ENCODE measurements around the gene FAM219A.
"Not testable (repeated sequence)": the region's sequence is repeated elsewhere in the genome, so short reads cannot be mapped to it uniquely, and the experiment has no call there.

The FAM219A gene

GRCh38 chr9:34485822-34486221 is 27.5 kb upstream of the FAM219A start:
- DNase-seq (ENCODE audit: extremely low read depth in 1 of 2, low read depth in 1 of 2) = no peak

- no peak for DNase-seq (ENCODE audit: extremely low read depth in 1 of 2, low read depth in 1 of 2)
Observed at GRCh38 chr9:34484678-34485077, 26.3 kb upstream of the FAM219A start.

GRCh38 chr9:34482746-34483145 is 24.4 kb upstream of the FAM219A start:
- not testable (repeated sequence) for DNase-seq (ENCODE audit: extremely low read depth in 1 of 2, low read depth in 1 of 2)

GRCh38 chr9:34481620-34482019 is 23.2 kb upstream of the FAM219A start:
- DNase-seq (ENCODE audit: extremely low read depth in 1 of 2, low read depth in 1 of 2) = not testable (repeated sequence)

GRCh38 chr9:34479431-34479866 is 21.1 kb upstream of the FAM219A start:
- DNase-seq (ENCODE audit: extremely low read depth in 1 of 2, low read depth in 1 of 2) = no peak

GRCh38 chr9:34477541-34477940 is 19.2 kb upstream of the FAM219A start:
- DNase-seq (ENCODE audit: extremely low read depth in 1 of 2, low read depth in 1 of 2) = no peak

GRCh38 chr9:34475097-34475496 is 16.7 kb upstream of the FAM219A start:
- no peak for DNase-seq (ENCODE audit: extremely low read depth in 1 of 2, low read depth in 1 of 2)

- DNase-seq (ENCODE audit: extremely low read depth in 1 of 2, low read depth in 1 of 2) = no peak
Observed at GRCh38 chr9:34465468-34465867, 7.1 kb upstream of the FAM219A start.

- DNase-seq (ENCODE audit: extremely low read depth in 1 of 2, low read depth in 1 of 2) = no peak
Observed at GRCh38 chr9:34464571-34464970, 6.2 kb upstream of the FAM219A start.

- DNase-seq (ENCODE audit: extremely low read depth in 1 of 2, low read depth in 1 of 2) = no peak
Observed at GRCh38 chr9:34463901-34464232, 5.5 kb upstream of the FAM219A start.

GRCh38 chr9:34463098-34463900 is 4.9 kb upstream of the FAM219A start:
- DNase-seq (ENCODE audit: extremely low read depth in 1 of 2, low read depth in 1 of 2) = no peak

- DNase-seq (ENCODE audit: extremely low read depth in 1 of 2, low read depth in 1 of 2) = no peak
Observed at GRCh38 chr9:34459941-34460340, 1.6 kb upstream of the FAM219A start.

GRCh38 chr9:34459356-34459755 is 986 bp upstream of the FAM219A start:
- DNase-seq (ENCODE audit: extremely low read depth in 1 of 2, low read depth in 1 of 2) = no peak

GRCh38 chr9:34458959-34459340 is 580 bp upstream of the FAM219A start:
- DNase-seq (ENCODE audit: extremely low read depth in 1 of 2, low read depth in 1 of 2) = no peak

- DNase-seq (ENCODE audit: extremely low read depth in 1 of 2, low read depth in 1 of 2) = peak in 1 of 2 donors; percentile 7
Observed at GRCh38 chr9:34457266-34458012, 931 bp downstream of the FAM219A start.

- no peak for DNase-seq (ENCODE audit: extremely low read depth in 1 of 2, low read depth in 1 of 2)
Observed at GRCh38 chr9:34456746-34457145, 1.6 kb downstream of the FAM219A start.

GRCh38 chr9:34456151-34456550 is 2.2 kb downstream of the FAM219A start:
- DNase-seq (ENCODE audit: extremely low read depth in 1 of 2, low read depth in 1 of 2) = no peak

GRCh38 chr9:34454571-34455065 is 3.8 kb downstream of the FAM219A start:
- DNase-seq (ENCODE audit: extremely low read depth in 1 of 2, low read depth in 1 of 2) = no peak

GRCh38 chr9:34452568-34452967 is 5.8 kb downstream of the FAM219A start:
- no peak for DNase-seq (ENCODE audit: extremely low read depth in 1 of 2, low read depth in 1 of 2)

GRCh38 chr9:34451545-34451944 is 6.8 kb downstream of the FAM219A start:
- DNase-seq (ENCODE audit: extremely low read depth in 1 of 2, low read depth in 1 of 2) = no peak

- DNase-seq (ENCODE audit: extremely low read depth in 1 of 2, low read depth in 1 of 2) = no peak
Observed at GRCh38 chr9:34451135-34451534, 7.2 kb downstream of the FAM219A start.

- DNase-seq (ENCODE audit: extremely low read depth in 1 of 2, low read depth in 1 of 2) = no peak
Observed at GRCh38 chr9:34450644-34451043, 7.7 kb downstream of the FAM219A start.
